ENCODE measurements around the gene ZNF175. TPM values are rescaled to one million over a fixed set of nuclear protein-coding genes. Genes with fewer than 3 reads are reported as not detected.

The ZNF175 gene
- total RNA-seq, 1 donor: 9.9 TPM

DNA sequence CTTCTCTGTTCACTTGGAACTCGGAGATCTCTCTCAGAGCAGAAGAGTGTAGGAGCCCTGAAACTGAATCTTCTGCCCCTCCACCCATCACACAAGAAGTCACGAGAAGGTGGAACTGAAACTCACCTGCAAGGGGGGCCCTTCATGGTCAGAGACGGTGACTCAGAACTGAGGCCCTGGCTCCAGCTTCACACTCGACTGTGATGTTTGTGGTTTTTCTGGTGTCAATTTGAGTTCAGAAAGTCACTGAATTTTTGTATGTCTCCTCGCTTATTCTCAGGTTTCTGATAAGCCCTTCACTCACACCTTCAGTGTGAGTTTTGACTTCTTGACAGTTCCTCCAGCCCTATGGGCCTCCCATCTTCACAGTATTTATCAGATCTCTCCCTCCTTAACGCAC lies 36.0 kb downstream of the ZNF175 start:
- H3K4me3 ChIP-seq (ENCODE audit: low read depth, low read length): no peak overlapping the region
- DNase-seq (ENCODE audit: low read depth): no peak
- no peak for TF ChIP-seq CTCF (IDR thresholded peaks at IDR 0.05; ENCODE audit: insufficient read depth, low read depth, low read length)

DNA sequence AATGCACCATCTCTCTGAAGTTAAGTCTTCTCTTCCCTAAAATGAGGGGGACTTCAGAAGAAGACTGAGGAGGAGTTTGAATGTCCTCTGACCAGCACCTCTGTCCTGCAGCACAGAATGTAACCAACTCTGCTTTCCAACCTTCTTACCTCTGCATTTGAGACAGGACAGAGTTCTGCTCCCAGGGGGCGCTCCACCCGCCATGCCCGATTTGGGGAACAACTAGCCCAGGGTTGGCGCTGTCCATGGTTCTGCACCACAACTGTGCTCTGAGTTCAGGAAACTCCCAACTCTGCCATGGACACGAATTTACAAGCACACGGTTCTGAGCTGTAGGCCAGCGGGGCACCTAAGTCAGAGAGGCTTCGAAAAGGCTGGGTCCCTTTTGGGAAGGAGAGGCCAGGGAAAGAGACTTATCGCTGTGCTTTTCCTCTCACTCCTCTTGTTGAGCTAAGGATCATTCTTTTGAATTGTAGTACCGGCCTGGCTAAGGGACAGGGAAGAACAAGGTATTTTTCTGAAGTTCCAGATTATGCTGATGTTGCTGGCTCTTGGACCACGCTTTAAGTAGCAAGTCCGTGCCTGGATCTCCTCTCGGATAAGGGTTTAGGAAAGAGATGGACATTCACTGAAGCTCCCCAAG lies 37.0 kb downstream of the ZNF175 start:
- peak; percentile 81 for DNase-seq (ENCODE audit: low read depth)
- H3K4me3 ChIP-seq (ENCODE audit: low read depth, low read length): no peak overlapping the region
- TF ChIP-seq CTCF (IDR thresholded peaks at IDR 0.05; ENCODE audit: insufficient read depth, low read depth, low read length): peak; percentile 84

DNA sequence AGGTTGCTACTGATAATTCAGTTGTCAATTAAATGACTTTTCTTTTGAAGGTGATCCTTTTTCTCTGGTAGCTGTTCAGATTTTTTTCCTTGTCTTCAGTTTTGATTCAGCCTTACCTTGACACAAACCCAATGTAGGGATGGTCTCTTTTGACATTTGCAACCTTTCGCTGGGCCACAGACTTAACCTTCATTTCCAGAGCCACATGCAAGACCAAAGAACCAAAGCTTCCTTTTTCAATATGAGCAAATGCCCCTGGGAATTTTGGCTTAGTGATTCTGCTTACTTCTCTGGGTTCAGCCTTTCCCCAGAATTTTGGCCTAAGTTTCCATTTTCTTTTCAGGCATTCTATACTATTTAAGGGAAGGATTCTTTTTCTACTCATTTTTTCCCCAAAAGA lies 39.5 kb downstream of the ZNF175 start:
- no peak for TF ChIP-seq CTCF (IDR thresholded peaks at IDR 0.05; ENCODE audit: insufficient read depth, low read depth, low read length)
- H3K4me3 ChIP-seq (ENCODE audit: low read depth, low read length): no peak overlapping the region
- no peak for DNase-seq (ENCODE audit: low read depth)

GRCh38 chr19:51614789-51615188 lies 43.7 kb downstream of the ZNF175 start:
- DNase-seq (ENCODE audit: low read depth): no peak
- TF ChIP-seq CTCF (IDR thresholded peaks at IDR 0.05; ENCODE audit: insufficient read depth, low read depth, low read length): no peak
- H3K4me3 ChIP-seq (ENCODE audit: low read depth, low read length): no peak overlapping the region

GRCh38 chr19:51615991-51616390 lies 44.9 kb downstream of the ZNF175 start:
- no peak overlapping the region for H3K4me3 ChIP-seq (ENCODE audit: low read depth, low read length)
- DNase-seq (ENCODE audit: low read depth): no peak
- TF ChIP-seq CTCF (IDR thresholded peaks at IDR 0.05; ENCODE audit: insufficient read depth, low read depth, low read length): no peak

DNA sequence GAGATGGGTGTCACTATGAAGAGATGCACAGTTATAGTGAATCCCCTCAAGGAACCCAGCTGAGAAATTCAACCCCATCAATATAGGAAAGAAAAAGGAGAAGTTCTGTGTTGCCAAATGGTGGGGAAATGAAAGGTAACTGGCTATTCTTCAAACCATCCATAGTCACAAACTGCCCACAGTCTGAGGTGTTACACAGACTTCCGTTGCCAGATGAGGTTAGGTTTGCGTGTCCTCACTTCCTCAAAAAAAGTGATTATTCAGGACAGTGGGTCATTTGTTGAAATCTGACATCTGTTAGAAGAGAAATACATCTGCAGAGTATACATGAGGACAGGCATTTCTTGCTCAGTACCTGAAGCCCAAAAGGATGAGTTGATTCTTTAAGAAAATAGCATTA lies 50.1 kb downstream of the ZNF175 start:
- no peak for DNase-seq (ENCODE audit: low read depth)
- TF ChIP-seq CTCF (IDR thresholded peaks at IDR 0.05; ENCODE audit: insufficient read depth, low read depth, low read length): no peak
- no peak overlapping the region for H3K4me3 ChIP-seq (ENCODE audit: low read depth, low read length)

- no peak overlapping the region for H3K4me3 ChIP-seq (ENCODE audit: low read depth, low read length)
- no peak for TF ChIP-seq CTCF (IDR thresholded peaks at IDR 0.05; ENCODE audit: insufficient read depth, low read depth, low read length)
- no peak for DNase-seq (ENCODE audit: low read depth)
Measured at GRCh38 chr19:51626675-51627074, 55.6 kb downstream of the ZNF175 start.

Data from fibroblast of villous mesenchyme (primary cell).